ENCODE measurements around the gene MINDY2.

- no peak for TF ChIP-seq YY1 (IDR thresholded peaks at IDR 0.05; ENCODE audit: insufficient read depth, insufficient read length)
- TF ChIP-seq ZNF274 (IDR thresholded peaks at IDR 0.05; ENCODE audit: low read depth, low read length): no peak
- TF ChIP-seq SUZ12 (IDR thresholded peaks at IDR 0.05; ENCODE audit: extremely low read depth, insufficient read depth, insufficient read length): no peak
Observed at GRCh38 chr15:58788056-58788710, 17.1 kb downstream of the MINDY2 start.

All from NT2/D1 (cell line).